ENCODE data around the gene REXO4.

- TF ChIP-seq POLR2AphosphoS5 (IDR thresholded peaks at IDR 0.05; ENCODE audit: insufficient read depth, low read depth, low read length) (no peak), CTCF (IDR thresholded peaks at IDR 0.05; ENCODE audit: extremely low read depth in 1 of 2, insufficient read depth in 1 of 2, low read depth in 1 of 2, low read length in 2 of 2) (no peak)
These were observed 56.2 kb downstream of the REXO4 start for GRCh38 chr9:133361507-133362092.

Data from endothelial cell of umbilical vein (primary cell).